Activated naive CD4-positive, alpha-beta T cell treated with anti-CD3 and anti-CD28 coated beads, Interleukin-2, amount 10 ng/mL, durations not matched to agents 7 days and 5 days (primary cell): ENCODE data around the gene NDUFAB1.
A peak's percentile ranks its signal among the peaks of the same experiment; 100 is the strongest.
"Not testable (repeated sequence)": the region's sequence is repeated elsewhere in the genome, so short reads cannot be mapped to it uniquely, and the experiment has no call there.

Experiments
- CTCF ChIA-PET: fragments of 350-600 bp; sonication (Branson Sonifier 250); formaldehyde crosslinking; loops from one replicate; lab custom pipeline; 2021; ENCODE audit warnings: antibody characterized with exemption; lab: Charles Lee
- DNase-seq: peaks from one replicate; pipeline ENCODE4 v3.0.0-alpha.2; 2020
- H3K27ac Mint-ChIP-seq: one replicate; pipeline ENCODE4 v1.8.0; 2021; ENCODE audit warnings: mild to moderate bottlenecking, moderate library complexity, mixed read lengths
- H3K27me3 Mint-ChIP-seq: one replicate; pipeline ENCODE4 v1.8.0; 2021; ENCODE audit warnings: mild to moderate bottlenecking, mixed read lengths
- H3K36me3 Mint-ChIP-seq: one replicate; pipeline ENCODE4 v1.8.0; 2021; ENCODE audit warnings: mixed read lengths
- H3K4me1 Mint-ChIP-seq: one replicate; pipeline ENCODE4 v1.8.0; 2021; ENCODE audit warnings: mixed read lengths
- H3K4me3 Mint-ChIP-seq: one replicate; pipeline ENCODE4 v1.8.0; 2021; ENCODE audit warnings: mild to moderate bottlenecking, moderate library complexity, mixed read lengths
- H3K9me3 Mint-ChIP-seq: one replicate; pipeline ENCODE4 v1.8.0; 2021; ENCODE audit warnings: mixed read lengths

Gene NDUFAB1

DNA sequence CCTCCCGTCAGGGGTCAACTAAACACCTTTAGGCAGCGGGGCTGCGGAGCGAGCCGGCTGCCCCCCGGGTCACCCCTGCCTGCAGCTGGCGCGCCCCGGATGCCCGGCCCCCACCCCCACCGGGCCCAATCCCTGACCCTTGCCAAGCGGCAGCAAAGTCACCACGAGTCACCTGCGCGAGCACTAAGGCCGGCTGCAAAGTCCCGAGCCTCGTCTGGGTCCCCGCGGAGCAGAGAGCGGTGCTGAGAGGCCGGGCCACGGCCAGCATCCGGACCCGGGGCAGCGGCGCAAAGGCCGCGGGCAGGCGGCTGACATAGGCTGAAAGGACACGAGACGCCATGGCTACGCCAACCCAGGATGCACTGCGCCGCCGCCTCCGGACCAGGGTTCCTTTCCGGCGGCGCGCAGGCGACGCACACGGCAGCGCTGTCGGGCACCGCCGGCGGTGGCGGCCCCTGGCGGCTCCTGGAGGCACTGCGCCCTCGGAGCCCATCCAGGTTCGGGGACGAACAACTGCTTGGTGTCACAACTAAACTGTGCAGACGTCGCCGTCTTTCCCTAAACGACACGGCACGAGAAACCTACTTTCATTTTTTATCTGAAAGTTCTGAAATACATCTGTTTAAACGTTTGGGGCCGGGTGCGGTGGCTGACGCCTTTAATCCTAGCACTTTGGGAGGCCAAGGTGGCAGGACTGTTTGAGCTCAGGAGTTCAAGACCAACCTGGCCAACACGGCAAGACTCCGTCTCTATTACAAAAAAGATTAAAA lies at the start of gene NDUFAB1:
Gene NDUFAB1, minus strand, starts transcription at position 366 of the 770 bp plus-strand sequence. Its CDS starts 26 bp downstream, at position 340.
- Mint-ChIP-seq H3K4me3 (peak within 1 kb of the TSS; percentile 83), H3K36me3 (peaks cover 18% of the 10 kb centered on the region), H3K27me3 (no peaks in the 10 kb centered on the region), H3K9me3 (no peaks in the 10 kb centered on the region), H3K4me1 (peaks cover 29% of the 10 kb centered on the region), H3K27ac (peak within 1 kb of the TSS; percentile 81)
- peak; percentile 93 for DNase-seq
- CTCF ChIA-PET = interaction anchor here (0.7 to 2.2 kb wide), 15 partner anchors 9 to 124 kb away, joined by 3 to 9 read pairs (median 3); partner anchors contain the start of genes DCTN5, EARS2, PALB2 and UBFD1

DNA sequence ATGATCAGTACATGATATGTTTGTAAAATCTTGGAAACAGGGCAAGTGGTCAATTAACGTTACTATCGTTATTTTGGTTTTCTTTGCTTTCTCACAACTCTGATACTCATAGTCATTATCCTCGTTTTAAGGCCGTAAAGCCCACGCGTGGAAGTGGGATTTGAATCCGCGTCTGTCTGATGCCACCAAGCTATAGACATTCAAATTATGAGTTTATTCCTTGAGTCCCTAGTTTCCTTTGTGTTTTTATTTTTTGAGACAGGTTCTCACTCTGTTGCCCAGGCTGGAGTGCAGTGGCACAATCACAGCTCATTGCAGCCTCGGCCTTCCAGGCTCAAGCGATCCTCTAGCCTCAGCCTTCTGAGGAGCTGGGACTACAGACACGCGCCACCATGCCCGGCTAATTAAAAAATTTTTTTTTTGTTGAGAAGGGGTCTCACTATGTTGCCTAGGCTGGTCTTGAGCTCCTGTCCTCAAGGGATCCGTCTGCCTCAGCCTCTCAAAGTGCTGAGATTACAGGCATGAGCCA lies 46.2 kb upstream of the NDUFAB1 start:
- Mint-ChIP-seq H3K27ac (peak overlapping the region; percentile 97), H3K9me3 (no peaks in the 10 kb centered on the region), H3K4me1 (peaks cover 44% of the 10 kb centered on the region), H3K27me3 (no peaks in the 10 kb centered on the region), H3K4me3 (peak overlapping the region; percentile 99), H3K36me3 (peaks cover 37% of the 10 kb centered on the region)
- no peak for DNase-seq
- CTCF ChIA-PET = interaction anchor here (0.6 kb wide), 1 partner anchor 18 kb away, joined by 3 read pairs; no protein-coding TSS in a partner anchor

DNA sequence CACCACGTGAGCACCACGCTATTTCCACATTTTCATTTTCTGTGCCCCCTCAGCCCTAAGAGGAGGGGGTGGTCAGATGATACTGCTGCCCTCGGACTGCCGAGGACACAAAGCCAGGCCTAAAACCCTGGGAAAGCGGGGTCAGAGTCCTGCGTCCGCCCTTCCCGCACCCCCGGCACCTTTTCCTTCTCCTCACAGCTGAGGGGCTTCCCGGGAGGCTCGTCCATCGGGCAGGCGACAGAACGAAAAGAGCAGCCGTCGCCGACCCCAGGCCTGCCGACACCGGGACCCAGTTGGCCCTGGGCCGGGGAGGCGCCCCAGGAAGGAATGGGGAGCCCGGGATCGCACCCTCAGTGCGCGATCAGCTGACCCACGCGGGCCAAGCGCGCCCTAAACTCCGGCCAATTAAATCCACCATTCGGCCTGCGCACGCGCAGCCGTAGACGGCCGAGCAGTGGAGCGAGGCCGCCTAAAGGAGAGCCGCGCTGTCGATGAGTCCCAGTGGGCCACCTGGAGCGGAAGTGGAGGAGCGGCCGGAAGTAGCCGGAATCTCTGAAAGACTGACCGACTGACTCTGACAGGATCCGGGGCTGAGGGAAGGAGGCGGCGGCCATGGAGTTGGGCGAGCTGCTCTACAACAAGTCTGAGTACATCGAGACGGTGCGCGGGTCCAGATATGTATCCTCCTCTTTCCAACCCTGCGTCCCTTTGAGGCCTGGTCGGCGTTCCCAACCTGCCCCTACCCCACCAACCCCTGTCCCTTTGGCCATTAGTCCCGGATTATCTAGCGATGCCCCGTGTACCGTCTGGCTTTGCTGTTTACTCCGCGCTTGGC lies 45.0 kb upstream of the NDUFAB1 start, which contains the start of the genes DCTN5 and PALB2:
Gene DCTN5, plus strand, starts transcription at position 536 of the 835 bp plus-strand sequence. Its CDS starts 77 bp downstream, at position 613.
Gene PALB2, minus strand, starts transcription at position 380 of the 835 bp plus-strand sequence. Its CDS starts 153 bp downstream, at position 227.
- H3K4me1 Mint-ChIP-seq = peaks cover 40% of the 10 kb centered on the region
- DNase-seq = peak; percentile 93
- peak within 1 kb of the TSS; percentile 99 for H3K4me3 Mint-ChIP-seq
- CTCF ChIA-PET = interaction anchor here (1.4 to 1.9 kb wide), 2 partner anchors 12 to 44 kb away, joined by 4 to 9 read pairs; no protein-coding TSS in a partner anchor
- no peaks in the 10 kb centered on the region for H3K9me3 Mint-ChIP-seq
- H3K36me3 Mint-ChIP-seq = peaks cover 31% of the 10 kb centered on the region
- no peaks in the 10 kb centered on the region for H3K27me3 Mint-ChIP-seq
- H3K27ac Mint-ChIP-seq = peak within 1 kb of the TSS; percentile 97

DNA sequence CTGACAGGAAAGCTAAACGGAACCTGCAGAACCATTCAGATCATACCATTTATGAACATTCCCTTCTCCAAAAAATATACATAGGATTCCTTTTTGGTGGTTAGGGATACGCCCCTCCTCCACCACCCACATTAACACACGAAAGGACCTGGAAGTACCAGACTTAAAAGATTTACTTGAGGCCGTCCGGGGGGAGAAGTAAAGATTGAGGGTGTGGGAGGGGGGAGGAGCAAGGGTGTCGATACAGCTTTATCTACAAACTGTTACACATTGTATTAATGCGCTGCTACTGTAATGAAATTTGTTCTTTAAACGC lies 44.5 kb upstream of the NDUFAB1 start:
- Mint-ChIP-seq H3K4me3 (peak overlapping the region; percentile 99), H3K36me3 (peaks cover 31% of the 10 kb centered on the region), H3K4me1 (peaks cover 35% of the 10 kb centered on the region), H3K9me3 (no peaks in the 10 kb centered on the region), H3K27ac (peak overlapping the region; percentile 97), H3K27me3 (no peaks in the 10 kb centered on the region)
- CTCF ChIA-PET = interaction anchor here (1.4 to 1.9 kb wide), 2 partner anchors 12 to 43 kb away, joined by 4 to 9 read pairs; no protein-coding TSS in a partner anchor
- DNase-seq = no peak

DNA sequence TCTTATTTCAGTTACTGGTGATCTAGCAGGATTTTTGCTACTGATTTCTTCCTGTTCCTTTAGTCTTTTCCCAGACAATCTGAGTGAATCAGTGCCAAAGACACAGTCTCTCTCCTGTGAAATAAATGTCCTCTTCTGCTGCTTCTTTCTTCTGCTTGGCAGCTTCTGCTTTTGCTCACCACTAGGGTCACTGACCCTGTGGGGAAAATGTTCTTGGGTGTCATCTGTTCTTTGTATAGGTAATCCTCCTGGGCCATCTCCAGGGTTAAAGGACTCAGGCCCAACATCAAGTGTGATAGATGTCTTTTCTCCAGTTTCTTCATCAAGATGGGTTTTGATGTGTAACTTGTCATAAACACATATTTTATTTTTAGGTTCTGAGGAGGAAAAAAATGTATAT lies 39.8 kb upstream of the NDUFAB1 start:
- H3K9me3 Mint-ChIP-seq = no peaks in the 10 kb centered on the region
- H3K27ac Mint-ChIP-seq = peak overlapping the region; percentile 38
- H3K4me3 Mint-ChIP-seq = no peak overlapping the region
- DNase-seq = no peak
- H3K4me1 Mint-ChIP-seq = peaks cover 18% of the 10 kb centered on the region
- CTCF ChIA-PET = no interaction called here
- no peaks in the 10 kb centered on the region for H3K27me3 Mint-ChIP-seq
- H3K36me3 Mint-ChIP-seq = peaks cover 29% of the 10 kb centered on the region

DNA sequence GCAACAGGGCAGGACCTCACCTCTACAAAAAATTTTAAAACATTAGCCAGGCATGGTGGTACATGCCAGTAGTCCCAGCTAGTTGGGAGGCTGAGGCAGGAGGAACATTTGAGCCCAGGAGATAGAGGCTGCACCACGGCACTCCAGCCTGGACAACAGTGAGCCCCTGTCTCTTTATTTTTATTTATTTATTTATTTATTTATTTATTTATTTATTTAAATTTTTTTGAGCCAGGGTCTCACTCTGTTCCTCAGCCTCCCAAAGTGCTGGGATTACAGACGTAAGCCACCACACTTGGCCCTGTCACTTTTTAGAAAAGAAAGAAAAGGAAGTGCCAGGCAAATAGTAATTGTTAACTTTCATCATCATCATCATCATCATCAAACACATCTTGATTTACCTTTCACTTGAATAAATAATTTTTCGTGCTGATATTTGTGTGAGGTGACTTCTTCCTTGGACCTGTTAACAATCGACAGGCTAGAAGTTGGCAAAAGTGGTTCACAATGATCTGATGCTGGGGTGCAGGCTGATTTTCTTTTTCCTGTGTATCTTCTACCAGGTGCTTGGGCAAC lies 38.4 kb upstream of the NDUFAB1 start:
- CTCF ChIA-PET = no interaction called here
- peaks cover 9% of the 10 kb centered on the region for H3K4me1 Mint-ChIP-seq
- no peaks in the 10 kb centered on the region for H3K27me3 Mint-ChIP-seq
- H3K9me3 Mint-ChIP-seq = no peaks in the 10 kb centered on the region
- no peak overlapping the region for H3K27ac Mint-ChIP-seq
- peaks cover 36% of the 10 kb centered on the region for H3K36me3 Mint-ChIP-seq
- no peak overlapping the region for H3K4me3 Mint-ChIP-seq
- no peak for DNase-seq

DNA sequence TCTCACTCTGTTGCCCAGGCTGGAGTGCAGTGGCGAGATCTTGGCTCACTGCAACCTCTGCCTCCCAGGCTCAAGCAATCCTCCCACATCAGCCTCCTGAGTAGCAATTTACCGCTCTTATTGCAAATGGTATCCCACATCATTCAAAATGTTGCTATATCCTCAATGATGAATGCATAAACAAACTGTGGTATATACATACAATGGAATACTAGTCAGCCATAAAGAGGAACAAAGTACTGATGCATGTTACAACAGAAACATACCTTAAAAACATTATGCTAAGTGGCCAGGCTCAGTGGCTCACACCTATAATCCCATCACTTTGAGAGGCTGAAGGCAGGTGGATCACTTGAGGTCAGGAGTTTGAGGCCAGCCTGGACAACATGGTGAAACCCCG lies 35.8 kb upstream of the NDUFAB1 start:
- Mint-ChIP-seq H3K27ac (peak overlapping the region; percentile 37), H3K36me3 (peaks cover 48% of the 10 kb centered on the region)
- DNase-seq, H3K4me3 Mint-ChIP-seq, CTCF ChIA-PET, H3K27me3 Mint-ChIP-seq, H3K4me1 Mint-ChIP-seq, H3K9me3 Mint-ChIP-seq: not testable (repeated sequence)

DNA sequence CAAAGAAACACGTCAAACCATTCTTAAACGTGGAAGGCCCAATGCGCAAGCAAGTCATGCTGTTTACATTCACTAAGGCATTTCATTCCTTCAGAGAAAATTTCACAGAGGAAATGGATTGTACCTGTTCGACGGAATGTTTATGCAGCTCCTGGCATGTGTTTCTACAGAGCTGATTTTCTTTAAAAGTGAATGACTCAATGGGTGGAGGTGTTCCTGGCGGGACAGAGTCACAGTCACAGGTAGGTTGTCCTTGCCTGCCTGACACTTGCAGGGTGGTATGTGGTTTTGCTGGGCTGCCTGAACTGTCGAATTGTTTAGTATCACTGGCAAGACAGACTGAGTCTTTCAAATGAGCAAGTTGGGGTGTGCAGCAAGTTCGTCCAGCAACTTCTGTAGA lies 33.4 kb upstream of the NDUFAB1 start:
- Mint-ChIP-seq H3K9me3 (no peaks in the 10 kb centered on the region), H3K36me3 (peaks cover 41% of the 10 kb centered on the region), H3K27ac (no peak overlapping the region), H3K27me3 (no peaks in the 10 kb centered on the region), H3K4me1 (peaks cover 4% of the 10 kb centered on the region), H3K4me3 (no peak overlapping the region)
- DNase-seq = no peak
- CTCF ChIA-PET = interaction anchor here (1.2 kb wide), 1 partner anchor 12 kb away, joined by 4 read pairs; the partner anchor contains the start of genes DCTN5 and PALB2

DNA sequence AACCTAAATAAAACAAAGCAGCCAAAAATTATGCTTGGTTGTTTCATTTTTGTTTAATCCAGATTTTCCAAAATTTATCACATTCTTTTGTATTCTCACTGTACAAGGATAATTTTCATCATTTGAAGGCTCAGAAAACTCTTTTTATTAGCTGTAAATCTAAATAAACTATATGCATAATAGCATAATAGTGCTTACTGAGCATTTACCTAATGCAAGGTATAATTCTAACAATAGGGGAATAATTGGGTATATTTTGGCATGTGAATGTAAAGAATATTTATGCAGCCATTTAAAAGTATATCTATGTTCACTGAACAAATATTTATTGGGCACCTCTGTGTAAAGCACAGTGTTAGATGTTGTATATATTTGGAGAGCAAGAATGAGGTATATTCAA lies 28.0 kb upstream of the NDUFAB1 start:
- peaks cover 37% of the 10 kb centered on the region for H3K36me3 Mint-ChIP-seq
- H3K4me1 Mint-ChIP-seq = no peaks in the 10 kb centered on the region
- DNase-seq = no peak
- no peak overlapping the region for H3K27ac Mint-ChIP-seq
- CTCF ChIA-PET = no interaction called here
- H3K27me3 Mint-ChIP-seq = no peaks in the 10 kb centered on the region
- H3K9me3 Mint-ChIP-seq = no peaks in the 10 kb centered on the region
- no peak overlapping the region for H3K4me3 Mint-ChIP-seq

DNA sequence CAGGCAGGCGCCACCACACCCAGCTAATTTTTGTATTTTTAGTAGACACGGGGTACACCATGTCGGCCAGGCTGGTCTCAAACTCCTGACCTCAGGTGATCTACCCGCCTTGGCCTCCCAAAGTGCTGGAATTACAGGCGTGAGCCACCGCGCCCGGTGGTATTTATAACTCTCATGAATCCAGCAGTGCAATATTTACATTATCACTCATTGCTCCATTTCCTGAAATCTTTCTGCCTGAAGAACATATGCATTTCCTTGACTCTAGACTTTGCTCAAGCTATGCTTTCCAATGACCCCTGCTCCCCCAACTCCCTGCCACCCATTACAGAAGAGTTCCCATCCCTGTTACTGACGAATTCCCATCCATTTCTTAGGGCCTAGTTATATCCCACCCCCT lies 19.7 kb upstream of the NDUFAB1 start:
- CTCF ChIA-PET = no interaction called here
- Mint-ChIP-seq H3K4me1 (no peaks in the 10 kb centered on the region), H3K27me3 (no peaks in the 10 kb centered on the region), H3K9me3 (no peaks in the 10 kb centered on the region), H3K27ac (no peak overlapping the region), H3K4me3 (no peak overlapping the region), H3K36me3 (peaks cover 27% of the 10 kb centered on the region)
- DNase-seq = no peak

DNA sequence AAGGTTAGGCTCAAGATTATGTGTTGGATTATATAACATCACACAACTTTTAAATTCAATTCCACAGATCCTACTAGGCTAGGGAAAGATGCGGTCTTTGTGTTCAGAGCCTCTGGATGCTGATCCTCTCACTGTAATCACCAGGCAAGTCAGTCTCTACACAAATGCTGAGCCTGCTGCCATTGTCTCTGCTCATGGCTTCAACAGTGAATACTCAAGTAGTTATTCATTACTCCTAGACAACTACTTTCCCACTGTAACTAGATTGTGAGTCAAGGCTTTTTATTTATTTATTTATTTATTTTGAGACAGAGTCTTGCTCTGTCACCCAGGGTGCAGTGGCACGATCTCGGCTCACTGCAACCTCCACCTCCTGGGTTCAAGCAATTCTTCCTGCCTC lies 15.8 kb upstream of the NDUFAB1 start:
- H3K9me3 Mint-ChIP-seq = no peaks in the 10 kb centered on the region
- no peak overlapping the region for H3K4me3 Mint-ChIP-seq
- H3K27ac Mint-ChIP-seq = no peak overlapping the region
- no peaks in the 10 kb centered on the region for H3K27me3 Mint-ChIP-seq
- no peak for DNase-seq
- CTCF ChIA-PET = no interaction called here
- H3K4me1 Mint-ChIP-seq = no peaks in the 10 kb centered on the region
- H3K36me3 Mint-ChIP-seq = peaks cover 14% of the 10 kb centered on the region

DNA sequence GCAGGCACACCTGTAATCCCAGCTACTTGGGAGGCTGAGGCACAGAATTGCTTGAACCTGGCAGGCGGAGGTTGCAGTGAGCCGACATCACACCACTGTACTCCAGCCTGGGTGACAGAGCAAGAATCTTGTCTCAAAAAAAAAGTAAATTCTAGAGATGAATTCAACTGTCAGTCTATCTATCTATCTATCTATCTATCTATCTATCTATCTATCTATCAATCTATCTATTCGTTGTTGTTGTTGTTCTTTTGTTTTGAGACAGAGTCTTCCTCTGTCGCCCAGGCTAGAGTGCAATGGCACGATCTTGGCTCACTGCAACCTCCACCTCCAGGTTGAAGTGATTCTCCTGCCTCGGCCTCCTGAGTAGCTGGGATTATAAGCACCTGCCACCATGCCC lies 14.8 kb upstream of the NDUFAB1 start:
- H3K36me3 Mint-ChIP-seq = peaks cover 13% of the 10 kb centered on the region
- CTCF ChIA-PET, DNase-seq: not testable (repeated sequence)

DNA sequence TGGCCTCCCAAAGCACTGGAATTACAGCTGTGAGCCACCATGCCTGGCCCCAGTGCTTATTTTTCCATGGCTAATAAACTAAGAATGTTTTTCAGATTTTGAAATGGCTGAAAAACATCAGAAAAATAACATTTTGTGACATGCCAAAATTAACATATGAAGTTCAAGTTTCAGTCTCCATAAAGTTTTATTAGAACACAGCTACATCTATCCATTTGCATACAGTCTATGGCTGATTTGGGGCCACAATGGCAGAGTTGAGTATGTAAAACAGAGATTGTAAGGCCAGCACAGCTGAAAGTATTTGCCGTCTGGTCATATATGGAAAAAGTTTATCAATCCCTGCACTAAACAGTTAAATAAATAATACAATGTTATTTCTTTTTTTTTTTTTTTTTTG lies 13.8 kb upstream of the NDUFAB1 start:
- peaks cover 16% of the 10 kb centered on the region for H3K36me3 Mint-ChIP-seq
- no peak overlapping the region for H3K27ac Mint-ChIP-seq
- H3K4me3 Mint-ChIP-seq = no peak overlapping the region
- H3K27me3 Mint-ChIP-seq = no peaks in the 10 kb centered on the region
- no peaks in the 10 kb centered on the region for H3K9me3 Mint-ChIP-seq
- H3K4me1 Mint-ChIP-seq = no peaks in the 10 kb centered on the region
- DNase-seq = no peak
- CTCF ChIA-PET = no interaction called here

More for the DNA sequence above, 14.8 kb upstream of the NDUFAB1 start:
- H3K4me3 Mint-ChIP-seq, H3K4me1 Mint-ChIP-seq, H3K9me3 Mint-ChIP-seq, H3K27ac Mint-ChIP-seq, H3K27me3 Mint-ChIP-seq: not testable (repeated sequence)

DNA sequence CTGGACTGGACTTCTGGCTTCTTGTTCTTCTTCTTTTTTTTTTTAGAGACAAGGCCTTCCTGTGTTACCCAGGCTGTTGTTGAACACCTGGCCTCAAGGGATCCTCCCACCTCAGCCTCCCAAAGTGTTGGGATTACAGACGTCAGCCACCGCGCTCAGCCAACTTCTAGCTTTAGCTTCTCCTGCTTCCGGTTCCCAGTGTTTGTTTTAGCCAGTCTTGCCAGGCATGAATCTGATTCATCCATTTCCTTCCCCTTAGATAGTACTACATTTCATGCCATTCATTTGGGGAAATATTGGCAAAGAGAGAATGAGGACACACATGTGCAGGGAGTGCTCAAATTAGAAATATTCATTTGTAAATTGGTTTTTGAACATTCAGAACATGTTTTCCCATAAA lies 12.1 kb upstream of the NDUFAB1 start:
- H3K36me3 Mint-ChIP-seq = peaks cover 19% of the 10 kb centered on the region
- no peaks in the 10 kb centered on the region for H3K9me3 Mint-ChIP-seq
- no peak overlapping the region for H3K4me3 Mint-ChIP-seq
- no peak for DNase-seq
- CTCF ChIA-PET = no interaction called here
- no peak overlapping the region for H3K27ac Mint-ChIP-seq
- H3K4me1 Mint-ChIP-seq = no peaks in the 10 kb centered on the region
- H3K27me3 Mint-ChIP-seq = no peaks in the 10 kb centered on the region
